ENCODE data around the gene STX16. TPM values are rescaled to one million over a fixed set of nuclear protein-coding genes. Genes with fewer than 3 reads are reported as not detected.

STX16 gene
- total and polyA plus RNA-seq, 2 of the 13 experiments (the other 11 are each of a cell fraction or from before 2014, with no cell fraction given), result 28.0 to 72.7 TPM

DNA sequence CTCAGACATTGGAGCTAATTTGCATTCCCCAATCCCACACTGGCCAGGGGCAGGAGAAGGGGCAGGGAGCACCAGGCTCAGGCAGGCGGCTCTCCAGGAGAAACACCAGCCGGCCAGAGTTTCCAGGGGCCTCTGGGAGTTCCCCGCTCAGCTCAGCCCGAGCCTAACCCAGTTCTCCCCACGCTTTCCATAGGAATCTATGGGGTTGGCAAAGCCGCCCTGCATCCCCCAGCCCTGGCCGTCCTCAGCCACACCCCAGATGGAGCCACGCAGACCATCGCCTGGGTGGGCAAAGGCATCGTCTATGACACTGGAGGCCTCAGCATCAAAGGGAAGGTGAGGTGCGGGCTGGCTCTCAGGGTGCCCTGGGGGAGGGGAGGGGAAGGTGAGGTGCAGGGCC, 49.7 kb downstream of the STX16 start:
- H3K79me2 ChIP-seq (ENCODE audit: insufficient read depth, low read length), result no peaks in the 10 kb centered on the region
- no TSS peak for BruUV-seq (replicated peaks)
- TF ChIP-seq, protein P1, sequence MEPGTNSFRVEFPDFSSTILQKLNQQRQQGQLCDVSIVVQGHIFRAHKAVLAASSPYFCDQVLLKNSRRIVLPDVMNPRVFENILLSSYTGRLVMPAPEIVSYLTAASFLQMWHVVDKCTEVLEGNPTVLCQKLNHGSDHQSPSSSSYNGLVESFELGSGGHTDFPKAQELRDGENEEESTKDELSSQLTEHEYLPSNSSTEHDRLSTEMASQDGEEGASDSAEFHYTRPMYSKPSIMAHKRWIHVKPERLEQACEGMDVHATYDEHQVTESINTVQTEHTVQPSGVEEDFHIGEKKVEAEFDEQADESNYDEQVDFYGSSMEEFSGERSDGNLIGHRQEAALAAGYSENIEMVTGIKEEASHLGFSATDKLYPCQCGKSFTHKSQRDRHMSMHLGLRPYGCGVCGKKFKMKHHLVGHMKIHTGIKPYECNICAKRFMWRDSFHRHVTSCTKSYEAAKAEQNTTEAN (CRISPR knock-in tag; conservative IDR thresholded peaks at IDR 0.05), result no peak
- TF ChIP-seq ZNF17 (CRISPR knock-in tag; IDR thresholded peaks at IDR 0.05) (no peak), ZNF329 (CRISPR knock-in tag; IDR thresholded peaks at IDR 0.05; ENCODE audit: low read depth) (no peak), ZKSCAN5 (CRISPR knock-in tag; IDR thresholded peaks at IDR 0.05) (no peak), GTF3A (CRISPR knock-in tag; conservative IDR thresholded peaks at IDR 0.05) (no peak), SP140L (CRISPR knock-in tag; IDR thresholded peaks at IDR 0.05; ENCODE audit: borderline replicate concordance) (no peak), NR2F6 (IDR thresholded peaks at IDR 0.05) (no peak), NR2F6 (CRISPR knock-in tag; IDR thresholded peaks at IDR 0.05) (no peak), KAT2B (IDR thresholded peaks at IDR 0.05; ENCODE audit: borderline replicate concordance, low read depth, low read length) (no peak), ZFP1 (CRISPR knock-in tag; IDR thresholded peaks at IDR 0.05) (no peak), RBM39 (IDR thresholded peaks at IDR 0.05; ENCODE audit: low read depth, low read length, poor library complexity, severe bottlenecking) (no peak)
- TF ChIP-seq, protein P2, sequence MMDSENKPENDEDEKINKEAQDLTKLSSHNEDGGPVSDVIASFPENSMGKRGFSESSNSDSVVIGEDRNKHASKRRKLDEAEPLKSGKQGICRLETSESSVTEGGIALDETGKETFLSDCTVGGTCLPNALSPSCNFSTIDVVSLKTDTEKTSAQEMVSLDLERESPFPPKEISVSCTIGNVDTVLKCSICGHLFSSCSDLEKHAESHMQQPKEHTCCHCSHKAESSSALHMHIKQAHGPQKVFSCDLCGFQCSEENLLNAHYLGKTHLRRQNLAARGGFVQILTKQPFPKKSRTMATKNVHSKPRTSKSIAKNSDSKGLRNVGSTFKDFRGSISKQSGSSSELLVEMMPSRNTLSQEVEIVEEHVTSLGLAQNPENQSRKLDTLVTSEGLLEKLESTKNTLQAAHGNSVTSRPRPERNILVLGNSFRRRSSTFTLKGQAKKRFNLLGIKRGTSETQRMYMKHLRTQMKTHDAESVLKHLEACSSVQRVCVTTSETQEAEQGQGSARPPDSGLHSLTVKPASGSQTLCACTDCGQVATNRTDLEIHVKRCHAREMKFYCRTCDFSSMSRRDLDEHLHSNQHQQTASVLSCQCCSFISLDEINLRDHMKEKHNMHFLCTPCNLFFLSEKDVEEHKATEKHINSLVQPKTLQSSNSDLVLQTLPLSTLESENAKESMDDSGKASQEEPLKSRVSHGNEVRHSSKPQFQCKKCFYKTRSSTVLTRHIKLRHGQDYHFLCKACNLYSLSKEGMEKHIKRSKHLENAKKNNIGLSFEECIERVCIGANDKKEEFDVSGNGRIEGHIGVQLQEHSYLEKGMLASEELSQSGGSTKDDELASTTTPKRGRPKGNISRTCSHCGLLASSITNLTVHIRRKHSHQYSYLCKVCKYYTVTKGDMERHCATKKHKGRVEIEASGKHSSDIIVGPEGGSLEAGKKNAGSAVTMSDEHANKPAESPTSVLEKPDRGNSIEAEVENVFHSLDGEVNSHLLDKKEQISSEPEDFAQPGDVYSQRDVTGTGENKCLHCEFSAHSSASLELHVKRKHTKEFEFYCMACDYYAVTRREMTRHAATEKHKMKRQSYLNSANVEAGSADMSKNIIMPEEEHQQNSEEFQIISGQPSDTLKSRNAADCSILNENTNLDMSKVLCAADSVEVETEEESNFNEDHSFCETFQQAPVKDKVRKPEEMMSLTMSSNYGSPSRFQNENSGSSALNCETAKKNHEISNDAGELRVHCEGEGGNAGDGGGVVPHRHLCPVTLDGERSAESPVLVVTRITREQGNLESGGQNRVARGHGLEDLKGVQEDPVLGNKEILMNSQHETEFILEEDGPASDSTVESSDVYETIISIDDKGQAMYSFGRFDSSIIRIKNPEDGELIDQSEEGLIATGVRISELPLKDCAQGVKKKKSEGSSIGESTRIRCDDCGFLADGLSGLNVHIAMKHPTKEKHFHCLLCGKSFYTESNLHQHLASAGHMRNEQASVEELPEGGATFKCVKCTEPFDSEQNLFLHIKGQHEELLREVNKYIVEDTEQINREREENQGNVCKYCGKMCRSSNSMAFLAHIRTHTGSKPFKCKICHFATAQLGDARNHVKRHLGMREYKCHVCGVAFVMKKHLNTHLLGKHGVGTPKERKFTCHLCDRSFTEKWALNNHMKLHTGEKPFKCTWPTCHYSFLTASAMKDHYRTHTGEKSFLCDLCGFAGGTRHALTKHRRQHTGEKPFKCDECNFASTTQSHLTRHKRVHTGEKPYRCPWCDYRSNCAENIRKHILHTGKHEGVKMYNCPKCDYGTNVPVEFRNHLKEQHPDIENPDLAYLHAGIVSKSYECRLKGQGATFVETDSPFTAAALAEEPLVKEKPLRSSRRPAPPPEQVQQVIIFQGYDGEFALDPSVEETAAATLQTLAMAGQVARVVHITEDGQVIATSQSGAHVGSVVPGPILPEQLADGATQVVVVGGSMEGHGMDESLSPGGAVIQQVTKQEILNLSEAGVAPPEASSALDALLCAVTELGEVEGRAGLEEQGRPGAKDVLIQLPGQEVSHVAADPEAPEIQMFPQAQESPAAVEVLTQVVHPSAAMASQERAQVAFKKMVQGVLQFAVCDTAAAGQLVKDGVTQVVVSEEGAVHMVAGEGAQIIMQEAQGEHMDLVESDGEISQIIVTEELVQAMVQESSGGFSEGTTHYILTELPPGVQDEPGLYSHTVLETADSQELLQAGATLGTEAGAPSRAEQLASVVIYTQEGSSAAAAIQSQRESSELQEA (CRISPR knock-in tag; IDR thresholded peaks at IDR 0.05; ENCODE audit: not compliant biosample characterization), result no peak
- TF ChIP-seq, protein P3, sequence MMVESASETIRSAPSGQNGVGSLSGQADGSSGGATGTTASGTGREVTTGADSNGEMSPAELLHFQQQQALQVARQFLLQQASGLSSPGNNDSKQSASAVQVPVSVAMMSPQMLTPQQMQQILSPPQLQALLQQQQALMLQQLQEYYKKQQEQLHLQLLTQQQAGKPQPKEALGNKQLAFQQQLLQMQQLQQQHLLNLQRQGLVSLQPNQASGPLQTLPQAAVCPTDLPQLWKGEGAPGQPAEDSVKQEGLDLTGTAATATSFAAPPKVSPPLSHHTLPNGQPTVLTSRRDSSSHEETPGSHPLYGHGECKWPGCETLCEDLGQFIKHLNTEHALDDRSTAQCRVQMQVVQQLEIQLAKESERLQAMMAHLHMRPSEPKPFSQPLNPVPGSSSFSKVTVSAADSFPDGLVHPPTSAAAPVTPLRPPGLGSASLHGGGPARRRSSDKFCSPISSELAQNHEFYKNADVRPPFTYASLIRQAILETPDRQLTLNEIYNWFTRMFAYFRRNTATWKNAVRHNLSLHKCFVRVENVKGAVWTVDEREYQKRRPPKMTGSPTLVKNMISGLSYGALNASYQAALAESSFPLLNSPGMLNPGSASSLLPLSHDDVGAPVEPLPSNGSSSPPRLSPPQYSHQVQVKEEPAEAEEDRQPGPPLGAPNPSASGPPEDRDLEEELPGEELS (CRISPR knock-in tag; IDR thresholded peaks at IDR 0.05), result no peak
- TF ChIP-seq, protein P4, sequence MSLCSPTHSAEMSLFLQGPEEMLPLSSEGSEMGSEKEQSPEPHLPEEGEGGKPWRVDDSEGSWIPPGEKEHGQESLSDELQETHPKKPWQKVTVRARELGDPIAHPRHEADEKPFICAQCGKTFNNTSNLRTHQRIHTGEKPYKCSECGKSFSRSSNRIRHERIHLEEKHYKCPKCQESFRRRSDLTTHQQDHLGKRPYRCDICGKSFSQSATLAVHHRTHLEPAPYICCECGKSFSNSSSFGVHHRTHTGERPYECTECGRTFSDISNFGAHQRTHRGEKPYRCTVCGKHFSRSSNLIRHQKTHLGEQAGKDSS (CRISPR knock-in tag; IDR thresholded peaks at IDR 0.05; ENCODE audit: borderline replicate concordance, low read depth), result no peak

More for the DNA sequence above, 49.7 kb downstream of the STX16 start:
- DNase-seq (ENCODE audit: low spot score), result no peak
- Histone ChIP-seq H4K20me1 (ENCODE audit: insufficient read depth, low read length) (no peaks in the 10 kb centered on the region; the same call in 1 of the 2 replicates), H3K4me1 (ENCODE audit: insufficient read depth, low read length) (no peaks in the 10 kb centered on the region), H3K4me2 (ENCODE audit: low read depth, low read length) (no peak overlapping the region), H3K9me3 (ENCODE audit: low read length) (no peaks in the 10 kb centered on the region), H3K36me3 (replicated peaks in 1 of 2; ENCODE audit: control insufficient read depth in 1 of 2, insufficient read depth in 2 of 2, low read length in 2 of 2) (peaks cover 21 to 33% of the 10 kb centered on the region in 2 experiments; a peak in 4 of 5 replicates), H2AFZ (ENCODE audit: low read length) (no peak overlapping the region), H3K9ac (ENCODE audit: insufficient read depth, low read depth, low read length) (no peak overlapping the region), H3K4me3 (replicated peaks in 1 of 3; ENCODE audit: insufficient read depth in 1 of 3, low read depth in 2 of 3, low read length in 3 of 3) (no peak overlapping the region), H3K27ac (ENCODE audit: extremely low read length, insufficient read depth, low read length) (no peak overlapping the region), H3K27me3 (ENCODE audit: control insufficient read depth in 1 of 2, insufficient read depth in 2 of 2, low read length in 2 of 2) (no peaks in the 10 kb centered on the region)
- 94% methylated on average over 11 of the region's 11 CpGs for WGBS (ENCODE audit: low lambda C conversion rate)
- in situ Hi-C loops (cut with HindIII; ENCODE audit: extremely low pct_ligation_motif_present, low pct_unique_long_range_greater_than_20kb), result no loop called here
- ChIA-PET POLR2A (no interaction called here), CTCF (ENCODE audit: low intra/inter-chr PET ratio, low total read pairs) (no interaction called here)
- FAIRE-seq, result no peak
- intact Hi-C loops (cut with micrococcal nuclease; ENCODE audit: unreplicated experiment), result no loop called here
- ATAC-seq, result no peak
